Measurements from ENCODE around the gene EFNA5. TPM values are rescaled to one million over a fixed set of nuclear protein-coding genes. Genes with fewer than 3 reads are reported as not detected.
A peak's percentile ranks its signal among the peaks of the same experiment; 100 is the strongest.

The EFNA5 gene
- polyA plus RNA-seq, 1 donor (not counting 4 experiments of a cell fraction or from before 2014, with no cell fraction given): 4.8 TPM

- no peak for TF ChIP-seq CTCF (optimal IDR thresholded peaks at IDR 0.05 in 1 of 3, IDR thresholded peaks at IDR 0.05 in 1 of 3, conservative IDR thresholded peaks at IDR 0.05 in 1 of 3; ENCODE audit: extremely low read depth in 1 of 3, insufficient read depth in 2 of 3, low read length in 3 of 3)
- no peak for TF ChIP-seq EZH2 (IDR thresholded peaks at IDR 0.05; ENCODE audit: low read length)
- Histone ChIP-seq H3K79me2 (ENCODE audit: control insufficient read depth, insufficient read depth, low read length) (no peaks in the 10 kb centered on the region), H3K9ac (ENCODE audit: control insufficient read depth, extremely low read depth, insufficient read depth, low read length) (no peak overlapping the region), H3K4me2 (ENCODE audit: control insufficient read depth, extremely low read depth, insufficient read depth, low read depth, low read length) (peak overlapping the region; percentile 35), H3K4me3 (ENCODE audit: control insufficient read depth in 2 of 3, extremely low read depth in 1 of 3, insufficient read depth in 2 of 3, low read depth in 1 of 3, low read length in 3 of 3) (no peak overlapping the region), H3K27ac (ENCODE audit: control insufficient read depth, insufficient read depth, low read length) (peak overlapping the region; percentile 59), H3K4me1 (ENCODE audit: control insufficient read depth, extremely low read depth, insufficient read depth, low read length) (peaks cover 76% of the 10 kb centered on the region), H3K9me1 (ENCODE audit: control insufficient read depth, extremely low read depth, insufficient read depth, low read length) (no peaks in the 10 kb centered on the region), H3K9me3 (ENCODE audit: control insufficient read depth, low read depth, low read length) (no peaks in the 10 kb centered on the region), H3K36me3 (ENCODE audit: control insufficient read depth in 2 of 2, extremely low read depth in 1 of 2, insufficient read depth in 2 of 2, low read length in 2 of 2) (no peaks in the 10 kb centered on the region), H4K20me1 (ENCODE audit: control insufficient read depth, extremely low read depth, insufficient read depth, low read length) (no peaks in the 10 kb centered on the region), H3K27me3 (ENCODE audit: control insufficient read depth, extremely low read depth, insufficient read depth, low read length) (no peaks in the 10 kb centered on the region), H2AFZ (ENCODE audit: control insufficient read depth, low read length) (no peak overlapping the region)
- dilution Hi-C loops (cut with MboI; ENCODE audit: extremely low pct_ligation_motif_present, low sequenced_read_pairs): no loop called here
- no peak for DNase-seq (ENCODE audit: low read depth, low spot score)
- FAIRE-seq: no peak
These were observed 196.4 kb downstream of the EFNA5 start for GRCh38 chr5:107474361-107474715.

- Histone ChIP-seq H3K4me2 (ENCODE audit: control insufficient read depth, extremely low read depth, insufficient read depth, low read depth, low read length) (peak overlapping the region; percentile 52), H3K9me3 (ENCODE audit: control insufficient read depth, low read depth, low read length) (no peaks in the 10 kb centered on the region), H3K27me3 (ENCODE audit: control insufficient read depth, extremely low read depth, insufficient read depth, low read length) (no peaks in the 10 kb centered on the region), H3K79me2 (ENCODE audit: control insufficient read depth, insufficient read depth, low read length) (peaks cover under 1% of the 10 kb centered on the region), H3K4me1 (ENCODE audit: control insufficient read depth, extremely low read depth, insufficient read depth, low read length) (peaks cover 76% of the 10 kb centered on the region), H3K27ac (ENCODE audit: control insufficient read depth, insufficient read depth, low read length) (peak overlapping the region; percentile 63), H2AFZ (ENCODE audit: control insufficient read depth, low read length) (no peak overlapping the region), H4K20me1 (ENCODE audit: control insufficient read depth, extremely low read depth, insufficient read depth, low read length) (no peaks in the 10 kb centered on the region), H3K4me3 (ENCODE audit: control insufficient read depth in 2 of 3, extremely low read depth in 1 of 3, insufficient read depth in 2 of 3, low read depth in 1 of 3, low read length in 3 of 3) (no peak overlapping the region), H3K36me3 (ENCODE audit: control insufficient read depth in 2 of 2, extremely low read depth in 1 of 2, insufficient read depth in 2 of 2, low read length in 2 of 2) (no peaks in the 10 kb centered on the region), H3K9ac (ENCODE audit: control insufficient read depth, extremely low read depth, insufficient read depth, low read length) (no peak overlapping the region), H3K9me1 (ENCODE audit: control insufficient read depth, extremely low read depth, insufficient read depth, low read length) (no peaks in the 10 kb centered on the region)
- peak; percentile 79 for FAIRE-seq
- no peak for DNase-seq (ENCODE audit: low read depth, low spot score)
- dilution Hi-C loops (cut with MboI; ENCODE audit: extremely low pct_ligation_motif_present, low sequenced_read_pairs): no loop called here
- TF ChIP-seq EZH2 (IDR thresholded peaks at IDR 0.05; ENCODE audit: low read length) (no peak), CTCF (optimal IDR thresholded peaks at IDR 0.05 in 1 of 3, IDR thresholded peaks at IDR 0.05 in 1 of 3, conservative IDR thresholded peaks at IDR 0.05 in 1 of 3; ENCODE audit: extremely low read depth in 1 of 3, insufficient read depth in 2 of 3, low read length in 3 of 3) (no peak)
These were observed 198.1 kb downstream of the EFNA5 start for GRCh38 chr5:107472620-107473064.

Measured in keratinocyte (primary cell).